A549 treated with CORT108297 at 1 μM for 4 hours (cell line): ENCODE data around the gene LEO1. TPM values are rescaled to one million over a fixed set of nuclear protein-coding genes. Genes with fewer than 3 reads are reported as not detected.

ENCODE experiments used
- total RNA-seq: library from RNA; stranded (reverse); fragments of 200-300 nt; extraction: Qiagen RNA extraction; gene quantifications from 5 replicates; pipeline ENCODE4 v1.2.3, GENCODE V29; 2022

Gene LEO1
- total RNA-seq = 45.9 to 79.2 TPM (median 47.2 TPM) in 5 replicates

DNA sequence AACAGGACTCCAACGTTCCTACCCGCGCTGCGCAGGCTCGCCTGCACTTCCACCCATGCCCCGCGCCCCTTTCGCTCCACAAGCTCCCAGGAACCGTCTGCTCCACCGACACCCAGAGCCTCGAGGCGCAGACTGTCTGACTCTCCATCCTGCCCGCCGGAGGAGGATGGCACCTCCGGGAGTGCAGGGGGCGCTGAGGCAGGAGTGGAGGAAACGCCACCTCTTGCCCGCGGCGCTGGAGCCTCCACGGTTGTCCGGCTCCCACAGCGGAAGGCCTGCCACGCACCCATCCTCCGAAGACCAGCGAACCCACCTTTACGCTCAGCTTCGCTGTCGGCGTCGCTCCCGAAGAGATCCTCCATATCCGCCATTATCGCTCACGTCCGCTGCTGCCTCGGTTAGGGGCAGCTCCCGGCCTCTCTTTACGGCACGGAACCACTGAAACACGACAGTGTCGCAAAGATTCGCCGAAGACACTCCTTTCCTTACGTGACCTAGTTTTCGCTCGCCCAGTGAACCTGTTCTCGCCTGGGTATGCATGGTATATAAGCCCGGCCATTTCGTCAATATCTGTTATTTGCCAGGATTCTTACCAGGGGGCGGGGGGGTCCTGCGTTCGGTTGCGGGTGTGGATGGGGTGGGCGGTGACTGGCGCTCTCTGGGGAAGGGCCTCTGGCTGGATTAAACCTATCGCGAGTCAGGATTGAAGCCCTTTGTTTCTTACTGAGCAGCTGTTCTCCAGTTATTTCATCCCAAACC lies at the start of gene LEO1:
Gene LEO1, minus strand, starts transcription at position 404 of the 759 bp plus-strand sequence. Its CDS starts 33 bp downstream, at position 371.

DNA sequence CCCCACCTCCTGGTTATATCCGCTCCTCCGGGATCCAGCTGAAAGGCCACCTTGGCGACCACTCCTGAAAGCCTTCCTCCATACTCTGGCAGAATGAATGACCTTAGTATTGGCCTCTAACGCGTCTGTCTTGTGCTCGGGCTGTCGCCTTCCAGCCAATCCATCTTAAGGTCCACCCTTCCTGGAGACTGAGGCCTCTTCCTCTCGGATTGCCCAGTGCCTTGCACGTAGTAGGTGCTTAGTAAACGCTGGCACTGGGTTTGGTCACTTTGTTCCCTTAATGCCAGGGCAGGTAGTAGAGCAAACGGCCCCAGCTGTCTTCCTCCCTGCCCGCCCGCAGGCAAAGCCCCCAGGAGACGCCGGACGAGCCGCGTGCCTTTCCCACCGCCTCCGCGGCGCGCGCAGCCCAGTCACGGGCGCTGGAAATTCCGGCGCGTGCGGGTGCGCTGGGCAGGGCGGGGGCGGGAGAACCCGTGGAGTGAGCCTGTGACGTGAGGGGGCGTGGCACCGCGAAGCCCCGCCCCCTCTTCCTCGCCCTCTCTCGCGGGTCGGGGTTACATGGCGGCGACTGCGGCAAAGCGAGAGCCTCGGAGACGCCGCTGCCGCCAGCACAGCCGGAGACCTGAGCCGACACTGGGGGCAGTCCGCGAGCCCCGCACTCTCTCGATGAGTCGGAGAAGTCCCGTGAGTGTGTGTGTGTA lies 47.3 kb upstream of the LEO1 start, which contains the start of gene MAPK6:
Gene MAPK6, plus strand, starts transcription at position 527 of the 701 bp plus-strand sequence. CDS start 27,242 bp downstream, outside the sequence.

Other genes starting within 250 kb of the LEO1 start
- 24.8 to 29.2 TPM (median 26.4 TPM) in 5 replicates for gene LYSMD2, start 234.1 kb downstream of the LEO1 start, total RNA-seq
- 1.3 to 2.3 TPM (median 1.8 TPM) in 5 replicates for gene TMOD2, start 220.2 kb downstream of the LEO1 start, total RNA-seq
- gene TMOD3, start 142.1 kb downstream of the LEO1 start, total RNA-seq = 39.2 to 62.1 TPM (median 49.5 TPM) in 5 replicates
- 38.5 to 58.0 TPM (median 48.2 TPM) in 5 replicates for gene MAPK6, start 47.4 kb upstream of the LEO1 start, total RNA-seq
- 0.12 to 0.32 TPM (median 0.20 TPM) in 5 replicates for gene BCL2L10, start 141.0 kb upstream of the LEO1 start, total RNA-seq
- gene GNB5, start 219.6 kb upstream of the LEO1 start, total RNA-seq = 47.9 to 54.6 TPM (median 51.7 TPM) in 5 replicates